Fibroblast of upper back skin (primary cell): Measurements from ENCODE around the gene FAM240B.
A peak's percentile ranks its signal among the peaks of the same experiment; 100 is the strongest.

Experiments
- DNase-seq: peaks from one replicate; pipeline ENCODE4 v3.0.0-alpha.2; 2013

The FAM240B gene

DNA sequence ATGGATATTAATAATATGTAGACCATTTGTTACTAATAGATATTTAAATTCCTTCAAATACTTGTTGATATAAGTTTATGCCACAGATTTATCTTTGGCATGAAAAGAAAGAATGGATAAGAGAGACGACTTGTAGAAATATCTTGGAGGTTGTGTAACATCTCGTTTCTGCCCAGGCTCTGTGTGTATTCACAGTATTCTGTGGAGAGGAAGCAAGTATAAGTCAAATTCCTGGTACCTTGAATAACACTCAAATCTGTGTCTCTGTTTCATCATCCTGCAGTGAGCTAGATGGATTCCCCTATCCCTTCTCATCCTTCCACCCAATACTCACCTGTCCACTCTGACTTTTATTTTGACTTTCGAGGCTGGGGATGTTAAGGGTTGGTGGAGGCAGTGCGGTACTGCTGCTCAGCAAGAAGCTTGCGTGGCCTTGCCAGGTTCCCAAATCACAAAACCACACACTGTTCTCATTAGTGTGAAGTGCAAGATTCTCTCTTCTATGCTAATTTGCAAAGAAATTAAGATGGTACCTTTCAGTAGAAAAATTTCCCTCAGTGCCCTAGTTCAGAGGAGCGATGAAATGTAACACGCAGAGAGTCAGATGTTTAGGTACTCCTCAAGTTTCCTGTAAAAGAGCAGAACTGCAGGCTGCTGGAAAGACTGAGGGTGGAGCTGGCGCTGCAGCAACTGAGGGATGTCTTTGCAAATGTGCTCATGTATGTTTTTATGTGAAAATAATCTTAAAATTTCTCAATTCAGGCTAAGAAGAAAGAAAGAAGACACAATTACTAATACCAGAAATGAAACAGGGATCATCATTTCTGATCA, 57.0 kb downstream of the FAM240B start:
- peak; percentile 31 for DNase-seq

- no peak for DNase-seq
These were observed 60.4 kb downstream of the FAM240B start for GRCh38 chr9:38659538-38659937.

GRCh38 chr9:38656896-38657295, 63.0 kb downstream of the FAM240B start:
- DNase-seq = no peak

DNA sequence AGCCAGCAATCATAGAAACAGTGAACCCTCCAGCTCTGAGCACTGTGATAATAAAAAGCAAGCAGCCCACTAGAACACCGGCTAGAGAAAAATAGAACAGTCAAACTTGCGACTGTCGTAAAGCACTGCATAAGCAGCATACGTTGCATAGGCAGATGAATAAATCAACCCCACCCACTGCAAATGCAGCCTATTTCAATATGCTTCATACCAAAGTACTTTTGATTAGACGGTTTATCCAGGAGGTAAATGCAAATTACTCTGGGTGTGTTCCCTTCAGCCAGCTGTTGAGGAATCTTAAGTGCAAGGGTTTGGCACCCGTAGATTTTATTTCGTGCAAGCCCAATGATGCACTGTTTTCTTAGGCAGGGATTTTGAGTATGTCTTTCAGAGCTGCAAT, 67.4 kb downstream of the FAM240B start:
- no peak for DNase-seq

DNA sequence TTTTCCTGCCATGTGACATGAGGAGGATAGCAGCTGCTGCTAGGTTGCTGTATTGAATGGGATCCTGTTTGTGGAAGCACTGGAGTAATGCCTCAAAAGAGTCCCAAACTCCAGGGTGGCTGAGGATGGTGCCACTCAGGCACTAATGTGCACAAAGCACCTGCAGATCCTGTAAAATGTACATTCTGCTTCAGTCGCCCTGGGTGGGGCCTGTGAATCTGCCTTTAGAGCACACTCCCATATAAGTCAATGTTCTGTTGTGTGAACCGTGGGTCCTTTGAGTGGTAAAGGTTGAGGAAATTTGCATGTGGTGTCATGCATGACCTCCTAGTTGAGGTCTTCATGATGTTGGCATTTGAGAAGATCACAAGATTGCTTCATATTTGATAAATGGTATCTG, 67.9 kb downstream of the FAM240B start:
- no peak for DNase-seq

DNA sequence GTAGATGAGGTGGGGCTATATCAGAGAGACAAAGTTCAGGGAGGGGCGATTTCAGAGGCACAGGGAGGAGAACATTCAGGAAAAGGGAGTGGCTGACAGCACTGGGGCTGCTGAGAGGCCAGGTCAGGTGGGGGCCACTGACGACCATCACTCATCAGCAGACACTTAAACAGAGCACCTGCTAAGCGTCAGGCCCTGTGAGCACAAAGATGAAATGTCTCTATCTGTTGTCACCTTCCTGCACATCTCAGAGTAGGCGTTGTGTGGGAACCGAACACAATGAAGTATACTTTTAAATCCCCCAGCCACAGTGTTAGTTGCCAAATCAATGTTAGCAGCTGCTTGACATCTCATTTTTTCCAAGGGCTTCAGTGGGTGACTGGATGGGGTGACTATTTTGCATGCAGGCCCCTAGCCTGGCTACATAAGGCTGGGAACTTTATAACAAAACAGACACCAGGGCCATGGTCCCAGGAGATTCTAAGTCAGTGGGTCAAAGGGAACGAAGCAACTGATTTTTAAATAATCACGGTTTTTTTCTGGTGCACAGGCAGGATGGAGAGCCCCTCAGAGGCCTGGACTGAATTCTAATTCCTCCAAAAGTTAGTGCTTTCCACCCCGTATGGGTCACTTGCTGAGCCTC, 68.4 kb downstream of the FAM240B start:
- DNase-seq = no peak

DNA sequence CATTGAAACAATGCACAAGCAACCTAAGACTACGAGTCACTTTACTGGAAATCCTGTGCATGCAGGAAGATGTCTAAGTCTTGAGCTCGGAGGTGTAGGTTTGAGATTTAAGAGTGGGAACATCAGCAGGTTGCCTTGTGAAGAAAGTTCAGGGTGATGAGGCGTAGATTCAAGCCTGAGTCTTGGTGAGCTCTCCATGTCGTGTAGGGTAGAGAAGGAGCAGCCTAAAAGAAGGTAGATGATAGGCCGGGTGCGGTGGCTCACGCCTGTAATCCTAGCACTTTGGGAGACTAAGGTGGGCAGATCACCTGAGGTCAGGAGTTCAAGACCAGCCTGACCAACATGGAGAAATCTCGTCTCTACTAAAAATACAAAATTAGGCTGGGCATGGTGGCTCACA, 69.4 kb downstream of the FAM240B start:
- DNase-seq = no peak

- no peak for DNase-seq
These were observed 70.1 kb downstream of the FAM240B start for GRCh38 chr9:38649731-38650363.

- DNase-seq = no peak
These were observed 75.3 kb downstream of the FAM240B start for GRCh38 chr9:38644601-38645000.
